A549 (cell line): Measurements from ENCODE around the gene CACNA1C. TPM values are rescaled to one million over a fixed set of nuclear protein-coding genes. Genes with fewer than 3 reads are reported as not detected.
A peak's percentile ranks its signal among the peaks of the same experiment; 100 is the strongest.

Experiments
- ATAC-seq, 2 experiments: fragments of 200-7000 bp in 1 of 2; fragments of >200 bp in 1 of 2; cut with Nextera tagmentation in 1 of 2; cut with Tn5 transposase in 1 of 2; 3 replicates each; pipeline versions ENCODE4 v1.8.0 to v1.9.1; 2018 to 2020; ENCODE audit warnings: mild to moderate bottlenecking in 1 of 2, moderate library complexity in 1 of 2
- CTCF ChIA-PET: fragments of 300-600 bp; sonication (Branson Sonifier 250); formaldehyde crosslinking; extraction: SDS; loops from one replicate; lab custom pipeline; 2021; ENCODE audit warnings: antibody characterized with exemption, inconsistent platforms; lab: Yijun Ruan, JAX
- POLR2A ChIA-PET: fragments of 350-600 bp; formaldehyde crosslinking; extraction: SDS; loops from one replicate; lab custom pipeline; 2021; ENCODE audit warnings: antibody characterized with exemption, inconsistent platforms; lab: Yijun Ruan, JAX
- DNase-seq, 2 experiments: peaks; one replicate each; pipeline versions ENCODE4 v3.0.0 to v3.0.0-alpha.2; 2011 to 2016; ENCODE audit warnings: low read depth in 1 of 2, low spot score in 1 of 2
- FAIRE-seq: peaks from 2 replicates; lab custom pipeline; 2011; peaks lifted over from hg19 to GRCh38; lab: Jason Lieb, UNC
- H3K27ac ChIP-seq, 2 experiments: fragments of >200 bp; sonication (Bioruptor Twin); formaldehyde crosslinking; 3 replicates each; pipeline ENCODE4 v1.5.1; 2016 to 2017
- H3K4me1 ChIP-seq: fragments of >200 bp; sonication (Bioruptor Twin); formaldehyde crosslinking; 3 replicates; pipeline ENCODE4 v1.6.1; 2016
- H3K4me2 ChIP-seq: fragments of >200 bp; sonication (Bioruptor Twin); formaldehyde crosslinking; 3 replicates; pipeline ENCODE4 v1.6.1; 2016
- H3K4me3 ChIP-seq: fragments of >200 bp; sonication (Bioruptor Twin); formaldehyde crosslinking; 3 replicates; pipeline ENCODE4 v1.5.1; 2016
- H3K9me3 ChIP-seq: fragments of >200 bp; sonication (Bioruptor Twin); formaldehyde crosslinking; 3 replicates; pipeline ENCODE4 v1.6.1; 2016
- BHLHE40 ChIP-seq: IDR thresholded peaks from 2 replicates; pipeline ENCODE4 v1.6.1; 2012; ENCODE audit warnings: low read depth, low read length, inconsistent platforms
- CBX8 ChIP-seq: fragments of 200-600 bp; sonication (generic); IDR thresholded peaks from 2 replicates; pipeline ENCODE4 v1.6.1; 2016
- FOSB ChIP-seq: fragments of 250-450 bp; sonication (Bioruptor Pico); IDR thresholded peaks from 2 replicates; pipeline ENCODE4 v1.5.0; 2020; ENCODE audit warnings: mild to moderate bottlenecking, moderate library complexity
- FOSL2 ChIP-seq, 2 experiments: fragments of 450-650 bp in 1 of 2; fragments of >200 bp in 1 of 2; sonication (Bioruptor Twin) in 1 of 2; formaldehyde crosslinking; IDR thresholded peaks; 2 replicates each; pipeline versions ENCODE4 v1.5.0 to v1.6.1; 2016 to 2020; ENCODE audit warnings: mild to moderate bottlenecking in 1 of 2, moderate library complexity in 1 of 2
- FOXS1 ChIP-seq: fragments of 250-450 bp; sonication (Bioruptor Pico); IDR thresholded peaks from 2 replicates; pipeline ENCODE4 v1.5.0; 2020; ENCODE audit warnings: mild to moderate bottlenecking, moderate library complexity
- HDAC2 ChIP-seq: fragments of 200-600 bp; sonication (generic); IDR thresholded peaks from 2 replicates; pipeline ENCODE4 v1.6.1; 2016
- HES2 ChIP-seq: fragments of >200 bp; sonication (Bioruptor Twin); formaldehyde crosslinking; IDR thresholded peaks from 2 replicates; pipeline ENCODE4 v1.6.1; 2016
- HEYL ChIP-seq: fragments of 250-450 bp; sonication (Bioruptor Pico); IDR thresholded peaks from 2 replicates; pipeline ENCODE4 v1.8.0; 2021; ENCODE audit warnings: mild to moderate bottlenecking, moderate library complexity
- JUNB ChIP-seq: fragments of >200 bp; sonication (Bioruptor Twin); formaldehyde crosslinking; IDR thresholded peaks from 2 replicates; pipeline ENCODE4 v1.6.1; 2016
- KDM1A ChIP-seq: fragments of 200-600 bp; sonication (generic); IDR thresholded peaks from 2 replicates; pipeline ENCODE4 v1.6.1; 2016; ENCODE audit warnings: low read depth, mild to moderate bottlenecking
- MAFK ChIP-seq: fragments of 450-650 bp; IDR thresholded peaks from 2 replicates; pipeline ENCODE4 v1.6.1; 2014; ENCODE audit not compliant: partially characterized antibody
- NFE2L2 ChIP-seq: fragments of 150-350 bp; conservative IDR thresholded peaks from 2 replicates; pipeline ENCODE4 v1.6.1; 2014; ENCODE audit warnings: low read length
- NR3C1 ChIP-seq: fragments of >200 bp; sonication (Bioruptor Twin); formaldehyde crosslinking; IDR thresholded peaks from 3 replicates; pipeline ENCODE4 v1.6.1; 2017
- REST ChIP-seq: fragments of 200-600 bp; sonication (generic); IDR thresholded peaks from 2 replicates; pipeline ENCODE4 v1.6.1; 2016; ENCODE audit warnings: antibody characterized with exemption, mild to moderate bottlenecking, moderate library complexity
- SMC3 ChIP-seq: fragments of >200 bp; sonication (Bioruptor Twin); formaldehyde crosslinking; IDR thresholded peaks from 3 replicates; pipeline ENCODE4 v1.6.1; 2018; ENCODE audit warnings: inconsistent platforms
- ZC3H11A ChIP-seq: fragments of 450-650 bp; IDR thresholded peaks from 2 replicates; pipeline ENCODE4 v1.6.1; 2014; ENCODE audit warnings: antibody characterized with exemption, mild to moderate bottlenecking
- ZFP36 ChIP-seq: fragments of 450-650 bp; IDR thresholded peaks from 2 replicates; pipeline ENCODE4 v1.6.1; 2014; ENCODE audit warnings: borderline replicate concordance; ENCODE audit not compliant: partially characterized antibody
- ZNF302 ChIP-seq: fragments of 250-450 bp; sonication (Bioruptor Pico); IDR thresholded peaks from 2 replicates; pipeline ENCODE4 v1.9.0; 2021; ENCODE audit warnings: inconsistent platforms, mild to moderate bottlenecking, moderate library complexity
- WGBS: methylation state at CpG from one replicate; pipeline ENCODE4 v1.1.6; 2017; ENCODE audit errors: missing lambda C conversion rate; 5-methylcytosine and 5-hydroxymethylcytosine counted together
- polyA plus RNA-seq, 4 experiments: library from polyadenylated mRNA; depleted of rRNA in 3 of 4; stranded (reverse); fragments of >200 nt; fragmentation: RNase III in 1 of 4; extraction: RNeasy Plus Mini Kit Qiagen cat#74134 plus additional on column Dnase treatment in 1 of 4; gene quantifications; 2 replicates in 3 of 4; 3 replicates in 1 of 4; pipeline ENCODE4 v1.2.3, GENCODE V29; 2011 to 2017
- TF ChIP-seq, protein P1 (sequence below): IDR thresholded peaks from 2 replicates; pipeline ENCODE4 v1.6.1; 2012
- TF ChIP-seq, protein P2 (sequence below): IDR thresholded peaks from 2 replicates; pipeline ENCODE4 v1.6.1; 2012; ENCODE audit warnings: low read depth, borderline replicate concordance
- TF ChIP-seq, protein P3 (sequence below): IDR thresholded peaks from 2 replicates; pipeline ENCODE4 v1.6.1; 2012
- TF ChIP-seq, protein P4 (sequence below): fragments of 250-450 bp; sonication (Bioruptor Pico); IDR thresholded peaks from 2 replicates; pipeline ENCODE4 v1.5.0; 2020; ENCODE audit warnings: low read depth, mild to moderate bottlenecking, moderate library complexity

CACNA1C gene
- polyA plus RNA-seq, 2 of the 4 experiments (the other 2 are of a cell fraction), result not detected

- ATAC-seq, result peak; percentile 89 to 92
- Histone ChIP-seq H3K27ac (peak overlapping the region; percentile 16 to 33; a peak in 3 of 6 replicates), H3K9me3 (no peaks in the 10 kb centered on the region), H3K4me1 (peaks cover 11% of the 10 kb centered on the region), H3K4me2 (peak overlapping the region; percentile 42), H3K4me3 (no peak overlapping the region)
- WGBS, result 30% methylated on average over 11 of the region's 12 CpGs
- peak; percentile 22 to 66 for DNase-seq
- FAIRE-seq, result no peak
- TF ChIP-seq FOSB (CRISPR knock-in tag) (no peak), ZC3H11A (no peak), HDAC2 (no peak), NR3C1 (no peak), ZFP36 (no peak), BHLHE40 (peak; percentile 15; the same call in 1 of the 2 replicates), SMC3 (no peak), HEYL (CRISPR knock-in tag) (no peak), JUNB (peak; percentile 64), FOSL2 (IDR thresholded peaks at IDR 0.05) (peak; percentile 54), FOSL2 (CRISPR knock-in tag; IDR thresholded peaks at IDR 0.05) (peak; percentile 56)
- TF ChIP-seq, protein P1, sequence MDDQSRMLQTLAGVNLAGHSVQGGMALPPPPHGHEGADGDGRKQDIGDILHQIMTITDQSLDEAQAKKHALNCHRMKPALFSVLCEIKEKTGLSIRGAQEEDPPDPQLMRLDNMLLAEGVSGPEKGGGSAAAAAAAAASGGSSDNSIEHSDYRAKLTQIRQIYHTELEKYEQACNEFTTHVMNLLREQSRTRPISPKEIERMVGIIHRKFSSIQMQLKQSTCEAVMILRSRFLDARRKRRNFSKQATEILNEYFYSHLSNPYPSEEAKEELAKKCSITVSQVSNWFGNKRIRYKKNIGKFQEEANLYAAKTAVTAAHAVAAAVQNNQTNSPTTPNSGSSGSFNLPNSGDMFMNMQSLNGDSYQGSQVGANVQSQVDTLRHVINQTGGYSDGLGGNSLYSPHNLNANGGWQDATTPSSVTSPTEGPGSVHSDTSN, result no peak
- TF ChIP-seq, protein P2, sequence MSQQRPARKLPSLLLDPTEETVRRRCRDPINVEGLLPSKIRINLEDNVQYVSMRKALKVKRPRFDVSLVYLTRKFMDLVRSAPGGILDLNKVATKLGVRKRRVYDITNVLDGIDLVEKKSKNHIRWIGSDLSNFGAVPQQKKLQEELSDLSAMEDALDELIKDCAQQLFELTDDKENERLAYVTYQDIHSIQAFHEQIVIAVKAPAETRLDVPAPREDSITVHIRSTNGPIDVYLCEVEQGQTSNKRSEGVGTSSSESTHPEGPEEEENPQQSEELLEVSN, result no peak
- TF ChIP-seq, protein P3, sequence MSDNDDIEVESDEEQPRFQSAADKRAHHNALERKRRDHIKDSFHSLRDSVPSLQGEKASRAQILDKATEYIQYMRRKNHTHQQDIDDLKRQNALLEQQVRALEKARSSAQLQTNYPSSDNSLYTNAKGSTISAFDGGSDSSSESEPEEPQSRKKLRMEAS, result no peak
- ChIA-PET POLR2A (interaction anchor here (0.5 kb wide), 1 partner anchor 60 kb away, joined by 4 read pairs; no protein-coding TSS in a partner anchor), CTCF (interaction anchor here (1.3 to 5.0 kb wide), 3 partner anchors 11 to 68 kb away, joined by 3 to 22 read pairs (median 9); no protein-coding TSS in a partner anchor)
Measured at GRCh38 chr12:2613326-2614073, 560.7 kb downstream of the CACNA1C start.

DNA sequence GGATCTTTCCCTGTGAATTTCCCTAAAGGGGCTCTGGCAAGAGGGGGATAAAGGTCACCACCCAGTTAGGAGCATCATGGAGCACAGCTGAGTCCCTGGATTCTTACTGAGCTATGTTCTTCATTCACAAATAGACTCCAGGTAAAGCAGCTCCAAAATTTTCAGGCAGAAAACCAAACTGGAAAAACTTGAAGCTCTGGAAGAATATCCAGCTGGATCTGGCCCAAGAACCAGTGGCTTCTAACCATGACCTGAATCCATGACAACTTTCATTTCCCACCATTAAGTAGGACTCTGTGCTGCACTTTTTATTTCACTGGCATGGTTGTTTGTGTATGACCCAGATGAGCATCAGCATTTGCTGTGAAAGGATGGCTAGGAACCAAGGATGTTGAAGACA, 561.6 kb downstream of the CACNA1C start:
- Histone ChIP-seq H3K4me3 (no peak overlapping the region), H3K9me3 (no peaks in the 10 kb centered on the region), H3K27ac (0 out of 6 replicates have a peak overlapping the region, but pooled peaks of 1 of the 2 experiments have one; percentile 7), H3K4me1 (peaks cover 11% of the 10 kb centered on the region), H3K4me2 (peak overlapping the region; percentile 42; the same call in 2 of the 3 replicates)
- TF ChIP-seq, protein P1, result no peak
- TF ChIP-seq CBX8 (no peak), MAFK (no peak), SMC3 (no peak), FOSB (CRISPR knock-in tag) (no peak)
- DNase-seq (no peak), ATAC-seq (no peak), FAIRE-seq (no peak)
- ChIA-PET POLR2A (no interaction called here), CTCF (interaction anchor here (2.9 kb wide), 1 partner anchor 11 kb away, joined by 9 read pairs; no protein-coding TSS in a partner anchor)

DNA sequence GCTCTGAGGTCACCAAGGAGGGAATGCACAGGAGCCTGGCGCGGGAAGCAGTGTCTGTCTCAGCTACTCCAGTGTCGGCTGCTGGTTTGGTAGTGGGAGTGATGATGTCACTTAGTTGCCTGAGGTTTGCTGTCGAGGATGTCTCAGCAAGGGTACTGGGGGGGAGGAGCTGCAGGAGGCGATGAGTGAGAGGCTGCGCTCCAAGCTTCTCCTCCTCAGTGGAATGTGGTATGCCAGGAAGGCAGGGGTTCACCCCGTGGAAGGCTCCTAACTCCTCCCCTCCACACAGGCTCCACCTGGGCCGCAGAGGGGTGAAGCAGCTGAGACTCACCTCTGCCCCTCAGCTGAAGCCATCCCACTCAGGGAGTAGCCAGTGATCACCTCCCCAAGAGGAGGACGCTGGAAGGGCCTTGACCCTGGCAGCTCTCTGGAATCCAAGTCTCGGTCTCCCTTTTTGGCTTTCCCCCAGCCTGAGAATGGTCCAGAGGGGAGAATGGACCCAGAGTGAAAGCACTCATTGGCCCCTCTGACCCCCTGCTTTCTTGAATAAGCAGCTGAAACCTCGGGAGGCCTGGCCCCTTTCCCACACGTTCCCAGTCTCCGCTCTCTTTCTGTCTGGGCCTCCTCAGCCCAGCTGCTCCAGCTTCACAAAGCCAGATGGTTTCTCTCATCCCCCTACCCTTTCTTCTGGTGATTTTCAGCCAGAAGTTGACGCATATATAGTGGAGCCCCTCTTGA, 563.0 kb downstream of the CACNA1C start:
- Histone ChIP-seq H3K4me1 (peaks cover 11% of the 10 kb centered on the region), H3K4me3 (no peak overlapping the region), H3K27ac (no peak overlapping the region), H3K4me2 (no peak overlapping the region), H3K9me3 (no peaks in the 10 kb centered on the region)
- CTCF ChIA-PET, result interaction anchor here (0.6 to 2.9 kb wide), 5 partner anchors 9 to 987 kb away, joined by 3 to 11 read pairs (median 4); partner anchors contain the start of gene WNT5B
- WGBS, result 63% methylated on average over 14 of the region's 14 CpGs
- DNase-seq (no peak), ATAC-seq (no peak), FAIRE-seq (no peak)
- POLR2A ChIA-PET, result interaction anchor here (1.7 kb wide), 1 partner anchor 25 kb away, joined by 4 read pairs; no protein-coding TSS in a partner anchor
- TF ChIP-seq KDM1A (no peak), REST (no peak), HES2 (no peak), FOXS1 (CRISPR knock-in tag) (no peak), ZNF302 (CRISPR knock-in tag) (no peak), NFE2L2 (no peak)
- TF ChIP-seq, protein P4, sequence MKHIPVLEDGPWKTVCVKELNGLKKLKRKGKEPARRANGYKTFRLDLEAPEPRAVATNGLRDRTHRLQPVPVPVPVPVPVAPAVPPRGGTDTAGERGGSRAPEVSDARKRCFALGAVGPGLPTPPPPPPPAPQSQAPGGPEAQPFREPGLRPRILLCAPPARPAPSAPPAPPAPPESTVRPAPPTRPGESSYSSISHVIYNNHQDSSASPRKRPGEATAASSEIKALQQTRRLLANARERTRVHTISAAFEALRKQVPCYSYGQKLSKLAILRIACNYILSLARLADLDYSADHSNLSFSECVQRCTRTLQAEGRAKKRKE (CRISPR knock-in tag), result no peak
- TF ChIP-seq, protein P2, result no peak
